GM18502 (cell line): ENCODE data around the gene MATR3.
A peak's percentile ranks its signal among the peaks of the same experiment; 100 is the strongest.
"Not testable (repeated sequence)": the region's sequence is repeated elsewhere in the genome, so short reads cannot be mapped to it uniquely, and the experiment has no call there.

Experiments
- ATAC-seq: cut with Tn5 transposase; IDR thresholded peaks from one replicate; pipeline ENCODE4 v1.9.1; 2021; ENCODE audit warnings: mild to moderate bottlenecking; ENCODE audit not compliant: unreplicated experiment, poor library complexity

MATR3 gene

GRCh38 chr5:139296862-139297326 lies 3.4 kb downstream of the MATR3 start:
- ATAC-seq, result no peak

GRCh38 chr5:139297439-139298133 lies 4.0 kb downstream of the MATR3 start:
- ATAC-seq, result no peak

GRCh38 chr5:139298242-139298641 lies 4.7 kb downstream of the MATR3 start:
- ATAC-seq, result no peak

- no peak for ATAC-seq
Observed at GRCh38 chr5:139299486-139299885, 5.9 kb downstream of the MATR3 start.

GRCh38 chr5:139301808-139302499 lies 8.4 kb downstream of the MATR3 start:
- ATAC-seq, result no peak

GRCh38 chr5:139304391-139305324 lies 11.1 kb downstream of the MATR3 start:
- ATAC-seq, result no peak

GRCh38 chr5:139306197-139306596 lies 12.7 kb downstream of the MATR3 start:
- ATAC-seq, result no peak

- no peak for ATAC-seq
Observed at GRCh38 chr5:139306628-139307379, 13.3 kb downstream of the MATR3 start.

GRCh38 chr5:139308797-139309196 lies 15.3 kb downstream of the MATR3 start:
- no peak for ATAC-seq

- ATAC-seq, result not testable (repeated sequence)
Observed at GRCh38 chr5:139310715-139311186, 17.2 kb downstream of the MATR3 start.

- no peak for ATAC-seq
Observed at GRCh38 chr5:139312075-139312474, 18.5 kb downstream of the MATR3 start.

GRCh38 chr5:139314276-139314675 lies 20.7 kb downstream of the MATR3 start:
- no peak for ATAC-seq

GRCh38 chr5:139315056-139315615 lies 21.6 kb downstream of the MATR3 start:
- ATAC-seq, result no peak

- ATAC-seq, result no peak
Observed at GRCh38 chr5:139335811-139336210, 42.3 kb downstream of the MATR3 start.

- no peak for ATAC-seq
Observed at GRCh38 chr5:139340051-139340450, 46.5 kb downstream of the MATR3 start.

- ATAC-seq, result no peak
Observed at GRCh38 chr5:139341187-139341688, 47.7 kb downstream of the MATR3 start.

- peak; percentile 88 for ATAC-seq
Observed at GRCh38 chr5:139341689-139342422, 48.3 kb downstream of the MATR3 start, which contains the start of gene PAIP2. PAIP2 (plus strand) TSS chr5:139341854; CDS start chr5:139363785, 21,931 bp downstream.

GRCh38 chr5:139342423-139342723 lies 48.8 kb downstream of the MATR3 start:
- ATAC-seq, result peak; percentile 52

- no peak for ATAC-seq
Observed at GRCh38 chr5:139343476-139343875, 49.9 kb downstream of the MATR3 start.
